H4 (cell line): ENCODE data around the gene AGAP5. TPM values are rescaled to one million over a fixed set of nuclear protein-coding genes. Genes with fewer than 3 reads are reported as not detected.
A peak's percentile ranks its signal among the peaks of the same experiment; 100 is the strongest.
"Not testable (repeated sequence)": the region's sequence is repeated elsewhere in the genome, so short reads cannot be mapped to it uniquely, and the experiment has no call there.

Experiments used
- DNase-seq: peaks from one replicate; pipeline ENCODE4 v3.0.0-alpha.2; 2015; ENCODE audit warnings: low spot score
- total RNA-seq: library from RNA; depleted of rRNA; stranded (reverse); fragments of >200 nt; shearing (Covaris generic); gene quantifications from 2 replicates; pipeline ENCODE4 v1.2.3, GENCODE V29; 2014; rRNA removed

AGAP5 gene
- total RNA-seq = 1.7 and 24.6 TPM in 2 replicates

DNA sequence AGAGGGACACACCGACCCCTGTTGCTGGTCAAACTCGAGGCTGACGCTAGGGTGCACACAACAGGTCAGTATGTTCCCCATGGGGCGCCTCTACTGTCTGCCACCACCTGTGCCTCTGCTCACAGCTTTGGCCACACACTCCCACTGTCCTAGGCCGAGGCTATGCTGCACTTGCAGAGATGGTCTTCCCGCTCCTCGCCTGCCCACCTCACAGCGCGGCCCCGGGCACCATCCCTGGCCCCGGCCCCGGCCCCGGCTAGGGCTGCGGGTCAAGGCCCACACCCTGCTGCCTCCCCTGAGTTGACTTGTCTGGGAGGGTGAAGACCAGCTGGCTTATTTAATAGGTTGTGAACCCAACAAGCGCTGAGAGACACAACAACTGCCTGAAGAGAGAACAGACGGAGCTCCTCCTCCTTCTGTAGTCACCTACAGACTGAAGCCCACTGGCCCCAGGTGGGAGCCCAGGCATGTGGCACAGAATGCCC lies at the start of gene AGAP5:
AGAP5 (minus strand) TSS at position 435 of the 485 bp plus-strand sequence; CDS start at position 81, 354 bp downstream.
- DNase-seq = not testable (repeated sequence)

DNA sequence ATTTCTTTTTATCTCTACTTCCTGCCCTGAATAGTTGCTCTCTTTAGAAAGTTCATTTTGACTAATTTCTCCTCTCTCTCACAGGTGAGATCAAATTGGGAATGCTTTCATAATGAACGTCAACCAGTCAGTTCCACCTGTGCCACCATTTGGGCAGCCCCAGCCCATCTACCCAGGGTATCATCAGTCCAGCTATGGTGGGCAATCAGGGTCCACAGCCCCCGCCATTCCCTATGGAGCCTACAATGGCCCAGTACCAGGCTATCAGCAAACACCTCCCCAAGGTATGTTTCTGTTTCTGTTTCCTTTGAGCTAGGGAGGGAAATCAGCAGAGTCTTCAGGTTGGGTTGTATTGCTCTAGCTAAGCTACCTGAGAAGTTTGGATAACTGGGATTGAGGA lies 48.8 kb upstream of the AGAP5 start:
- DNase-seq = no peak

DNA sequence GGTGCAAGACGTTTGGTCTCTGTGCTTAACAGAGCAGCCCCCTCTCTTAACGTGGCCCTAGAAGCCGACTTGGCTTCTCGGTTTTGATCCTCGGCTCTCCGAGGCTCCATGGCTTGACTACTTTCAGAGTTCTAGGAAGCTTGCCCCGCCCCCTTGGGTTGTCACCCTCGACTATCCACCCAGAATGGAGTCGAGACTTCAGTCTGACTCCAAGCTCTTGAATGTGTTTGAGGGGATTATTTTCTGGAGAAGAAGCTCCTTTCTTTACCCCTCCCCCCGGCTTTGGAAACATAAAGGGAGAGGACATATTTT lies 46.7 kb upstream of the AGAP5 start:
- DNase-seq = peak; percentile 32

DNA sequence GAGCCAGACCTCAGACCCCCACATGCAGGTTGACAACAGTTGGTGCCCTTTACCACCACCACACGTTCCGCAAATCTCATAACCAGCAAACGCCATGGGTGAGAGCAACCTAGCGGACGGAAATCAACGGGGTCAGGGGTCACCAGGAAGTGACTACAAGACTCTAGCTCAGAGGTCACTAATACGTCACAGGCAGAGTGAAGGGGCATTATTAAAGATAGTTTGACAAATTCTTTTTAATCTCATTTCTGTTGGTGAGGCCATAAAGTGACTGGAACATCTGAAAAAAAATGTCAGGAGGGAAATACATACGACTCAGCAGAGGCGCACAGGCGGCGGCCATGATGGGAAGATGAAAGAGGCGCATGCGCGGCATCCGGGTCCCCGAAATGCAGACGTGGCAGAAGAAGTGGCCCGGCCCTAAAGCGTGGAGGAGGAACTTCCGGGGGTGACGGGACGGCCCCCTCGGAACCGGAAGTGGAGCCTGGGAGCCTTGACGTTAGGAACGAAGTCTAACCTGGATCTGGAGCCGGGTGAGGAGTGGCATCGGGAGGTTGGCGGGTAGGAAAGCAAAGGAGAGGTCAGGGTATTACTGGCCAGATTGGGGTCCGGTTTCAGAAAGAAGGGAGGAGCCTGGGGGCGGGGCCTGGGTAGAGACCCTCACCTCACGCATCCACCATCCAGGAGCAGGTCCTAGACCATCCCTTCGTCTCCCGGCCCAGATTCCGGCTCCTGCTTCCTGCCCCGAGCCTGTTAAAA lies 46.2 kb upstream of the AGAP5 start, which contains the start of gene SEC24C:
SEC24C (plus strand) TSS at position 468 of the 759 bp plus-strand sequence. CDS start 2,461 bp downstream, outside the sequence.
- peak; percentile 93 for DNase-seq

DNA sequence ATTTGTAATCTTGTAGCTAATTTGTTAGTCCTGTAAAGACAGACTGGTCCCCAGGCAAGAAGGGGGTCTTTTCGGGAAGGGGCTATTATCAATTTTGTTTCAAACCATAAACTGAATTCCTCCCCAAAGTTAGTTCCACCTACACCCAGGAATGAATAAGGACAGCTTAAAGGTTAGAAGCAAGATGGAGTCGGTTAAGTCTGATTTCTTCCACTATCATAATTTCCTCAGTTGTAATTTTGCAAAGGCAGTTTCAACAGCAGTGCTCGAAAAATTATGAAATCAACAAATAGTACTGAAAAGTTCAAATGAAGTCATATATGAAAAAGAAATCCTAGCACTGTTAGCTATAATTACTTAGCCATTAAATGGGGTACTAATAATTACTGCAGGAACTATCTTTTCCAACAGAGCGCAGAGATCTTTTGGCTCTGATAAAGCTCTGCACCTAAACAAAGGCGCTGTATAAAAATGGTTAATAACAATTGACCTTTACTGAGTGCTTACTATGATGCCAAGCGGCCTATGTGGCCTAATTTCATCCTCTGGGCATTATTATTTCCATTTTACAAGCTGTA lies 45.5 kb upstream of the AGAP5 start:
- no peak for DNase-seq

DNA sequence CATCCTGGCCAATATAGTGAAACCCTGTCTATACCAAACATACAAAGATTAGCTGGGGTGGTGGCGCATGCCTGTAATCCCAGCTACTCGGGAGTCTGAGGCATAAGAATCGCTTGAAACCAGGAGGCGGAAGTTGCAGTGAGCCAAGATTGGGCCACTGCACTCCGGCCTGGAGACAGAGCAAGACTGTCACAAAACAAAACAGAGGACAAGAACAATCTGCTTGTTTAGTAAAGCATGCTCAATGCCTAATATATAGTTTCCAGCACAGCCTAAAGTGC lies 44.5 kb upstream of the AGAP5 start:
- no peak for DNase-seq

DNA sequence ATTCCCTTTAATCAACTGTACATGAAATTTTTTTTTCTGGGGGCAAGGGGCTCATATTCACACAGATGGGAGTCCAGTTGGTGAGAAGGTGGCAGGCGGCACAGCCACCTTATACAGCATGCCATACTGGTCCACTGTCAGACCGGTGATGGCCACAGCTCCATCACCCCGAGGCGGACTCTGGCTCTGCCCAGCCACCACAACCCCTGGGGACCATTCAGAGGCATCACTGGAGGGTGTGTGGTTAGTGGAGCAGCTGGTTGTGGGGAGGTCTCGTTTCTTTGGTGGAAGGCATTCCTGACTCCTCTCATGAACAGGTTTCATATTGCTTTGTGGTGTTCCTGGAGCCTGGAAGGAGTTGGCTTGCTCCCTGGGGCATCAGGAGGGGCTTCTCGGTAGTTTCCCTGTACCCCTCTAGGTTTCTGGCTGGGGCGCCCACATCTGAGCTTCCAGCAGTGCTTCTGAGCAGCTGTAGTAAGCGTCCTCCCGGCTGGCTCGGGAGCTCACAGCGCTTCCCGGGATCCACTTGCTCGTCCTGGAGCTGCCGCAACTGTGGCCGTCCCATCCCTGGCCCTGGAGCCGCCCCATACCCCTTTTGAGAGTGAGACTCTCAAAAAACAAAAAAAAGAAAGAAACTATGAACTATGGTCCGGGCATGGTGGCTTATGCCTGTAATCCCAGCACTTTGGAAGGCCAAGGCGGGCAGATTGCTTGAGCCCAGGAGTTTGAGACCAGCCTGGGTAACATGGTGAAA lies 42.8 kb upstream of the AGAP5 start:
- DNase-seq = not testable (repeated sequence)

DNA sequence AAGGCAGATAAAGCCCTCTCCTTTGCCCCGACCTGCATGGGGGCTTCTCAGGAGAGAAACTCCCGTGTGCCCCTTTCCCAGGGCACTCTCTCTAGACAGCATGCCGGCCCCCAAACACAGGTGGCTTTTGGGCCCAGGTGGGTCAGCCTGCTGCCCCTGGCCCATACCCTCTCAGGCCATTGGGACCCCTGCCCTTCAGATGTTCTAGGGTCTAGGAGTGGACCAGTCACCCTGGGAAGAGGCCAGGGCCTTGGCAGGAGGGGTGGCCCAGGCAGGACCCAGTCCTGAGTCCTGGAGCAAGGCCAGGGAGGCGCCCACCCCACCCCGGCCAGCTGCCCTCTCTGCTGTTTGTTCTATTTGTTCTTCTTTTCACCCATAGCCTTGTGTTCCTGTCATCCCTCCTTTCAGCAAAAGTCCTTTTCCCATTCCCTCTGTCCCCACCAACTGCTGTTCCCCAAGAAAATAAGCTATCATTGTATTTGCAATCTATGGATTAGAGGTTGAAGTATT lies 36.9 kb upstream of the AGAP5 start:
- DNase-seq = no peak

DNA sequence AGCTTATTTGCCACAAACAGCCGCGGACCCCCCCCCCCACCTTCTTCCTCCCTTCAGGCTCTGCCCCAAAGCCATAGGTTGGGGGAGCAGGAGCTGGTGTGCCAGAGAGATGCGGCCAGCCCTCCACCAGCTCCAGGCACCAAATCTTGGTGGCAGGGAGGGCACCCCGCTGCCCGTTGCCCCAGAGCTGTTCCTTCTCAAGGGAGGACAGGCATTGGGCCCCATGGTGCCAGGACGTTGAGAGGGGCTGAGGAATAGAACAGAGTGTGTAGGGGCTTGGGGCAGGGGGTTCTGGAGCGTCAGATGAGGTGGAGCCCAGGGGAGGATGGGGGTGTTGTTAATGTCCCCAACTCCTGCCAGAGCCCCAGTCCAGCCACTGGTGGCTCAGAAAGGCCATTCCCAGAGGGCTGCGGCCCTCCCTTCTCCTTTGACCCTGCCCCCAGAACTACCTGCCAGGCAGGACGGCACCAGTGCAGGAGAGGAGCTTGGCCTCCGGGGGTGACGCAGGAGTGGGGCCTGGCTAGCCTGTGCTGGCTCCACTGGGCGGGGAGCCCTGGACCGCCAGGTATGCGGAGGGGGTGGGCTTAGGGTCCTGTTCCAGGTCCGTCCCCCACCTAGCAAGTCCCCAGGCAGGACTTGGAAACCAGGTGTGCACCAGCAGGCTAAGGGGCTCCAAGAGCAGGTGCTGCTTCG lies 36.3 kb upstream of the AGAP5 start:
- DNase-seq = no peak

DNA sequence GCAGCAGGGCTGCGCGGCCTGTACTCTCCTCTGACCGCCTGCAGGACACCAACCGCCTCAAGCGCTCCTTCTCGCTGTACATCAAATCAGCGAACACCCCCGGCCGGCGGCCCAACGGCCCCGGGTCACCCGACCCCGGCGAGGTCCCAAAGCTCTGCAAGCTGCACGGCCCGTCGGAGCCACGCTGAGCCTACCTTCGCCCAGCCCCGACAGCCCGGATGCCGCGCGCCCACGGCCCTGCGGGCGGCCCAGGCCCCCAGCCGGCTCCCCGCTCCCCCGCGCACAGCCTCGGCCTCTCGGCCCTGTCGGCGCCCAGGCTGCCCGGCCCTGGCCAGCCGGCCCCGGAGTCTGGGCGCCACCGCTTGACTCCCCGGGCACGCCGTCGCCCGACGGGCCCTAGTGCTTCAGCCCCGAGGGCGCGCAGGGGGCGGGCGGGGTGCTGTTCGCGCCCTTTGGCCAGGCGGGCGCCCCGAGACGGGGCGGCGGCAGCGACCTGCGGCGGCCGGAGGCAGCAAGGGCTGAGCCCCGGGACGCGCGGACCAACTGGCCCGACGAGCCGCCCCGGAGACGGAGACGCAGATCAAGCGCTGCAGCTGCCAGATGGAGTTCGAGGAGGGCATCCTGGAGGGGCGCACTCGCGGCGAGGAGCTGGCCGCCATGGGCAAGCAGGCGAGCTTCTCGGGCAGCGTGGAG lies 35.2 kb upstream of the AGAP5 start:
- DNase-seq = no peak

DNA sequence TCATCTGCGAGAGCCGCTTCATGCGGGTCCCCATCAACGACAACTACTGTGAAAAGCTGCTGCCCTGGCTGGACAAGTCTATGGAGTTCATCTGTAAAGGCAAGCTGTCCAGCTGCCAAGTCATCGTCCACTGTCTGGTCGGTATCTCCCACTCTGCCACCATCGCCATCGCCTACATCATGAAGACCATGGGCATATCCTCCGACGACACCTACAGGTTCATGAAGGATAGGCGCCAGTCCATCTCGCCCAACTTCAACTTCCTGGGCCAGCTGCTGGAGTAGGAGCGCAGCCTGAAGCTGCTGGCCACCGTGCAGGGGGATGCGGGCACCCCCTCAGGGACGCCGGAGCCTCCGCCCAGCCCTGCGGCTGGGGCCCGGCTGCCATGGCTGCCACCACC lies 34.5 kb upstream of the AGAP5 start:
- no peak for DNase-seq

DNA sequence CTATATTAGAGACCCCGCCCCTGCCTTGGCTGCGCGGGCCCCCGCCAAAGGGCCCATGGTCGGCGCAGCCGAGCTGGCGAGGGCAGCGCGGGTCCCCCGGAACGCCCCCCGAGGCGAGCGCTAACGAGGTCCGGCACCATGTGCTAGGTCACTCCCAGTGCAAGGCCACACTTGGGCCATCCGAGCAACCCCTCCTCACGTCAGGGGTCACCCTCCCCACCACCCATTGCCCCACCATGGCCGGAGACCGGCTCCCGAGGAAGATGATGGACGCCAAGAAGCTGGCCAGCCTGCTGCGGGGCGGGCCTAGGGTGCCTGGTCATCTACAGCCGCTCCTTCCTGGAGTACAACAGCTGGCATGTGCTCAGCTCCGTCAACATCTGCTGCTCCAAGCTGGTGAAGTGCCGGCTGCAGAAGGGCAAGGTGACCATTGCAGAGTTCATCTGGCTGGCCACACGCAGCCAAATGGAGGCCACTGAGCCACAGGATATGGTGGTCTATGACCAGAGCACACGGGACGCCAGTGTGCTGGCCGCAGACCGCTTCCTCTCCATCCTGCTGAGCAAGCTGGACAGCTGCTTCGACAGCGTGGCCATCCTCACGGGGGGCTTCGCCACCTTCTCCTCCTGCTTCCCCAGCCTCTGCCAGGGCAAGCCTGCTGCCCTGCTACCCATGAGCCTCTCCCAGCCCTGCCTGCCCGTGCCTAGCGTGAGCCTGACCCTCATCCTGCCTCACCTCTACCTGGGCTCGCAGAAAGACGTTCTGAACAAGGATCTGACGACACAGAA lies 33.9 kb upstream of the AGAP5 start:
- no peak for DNase-seq

DNA sequence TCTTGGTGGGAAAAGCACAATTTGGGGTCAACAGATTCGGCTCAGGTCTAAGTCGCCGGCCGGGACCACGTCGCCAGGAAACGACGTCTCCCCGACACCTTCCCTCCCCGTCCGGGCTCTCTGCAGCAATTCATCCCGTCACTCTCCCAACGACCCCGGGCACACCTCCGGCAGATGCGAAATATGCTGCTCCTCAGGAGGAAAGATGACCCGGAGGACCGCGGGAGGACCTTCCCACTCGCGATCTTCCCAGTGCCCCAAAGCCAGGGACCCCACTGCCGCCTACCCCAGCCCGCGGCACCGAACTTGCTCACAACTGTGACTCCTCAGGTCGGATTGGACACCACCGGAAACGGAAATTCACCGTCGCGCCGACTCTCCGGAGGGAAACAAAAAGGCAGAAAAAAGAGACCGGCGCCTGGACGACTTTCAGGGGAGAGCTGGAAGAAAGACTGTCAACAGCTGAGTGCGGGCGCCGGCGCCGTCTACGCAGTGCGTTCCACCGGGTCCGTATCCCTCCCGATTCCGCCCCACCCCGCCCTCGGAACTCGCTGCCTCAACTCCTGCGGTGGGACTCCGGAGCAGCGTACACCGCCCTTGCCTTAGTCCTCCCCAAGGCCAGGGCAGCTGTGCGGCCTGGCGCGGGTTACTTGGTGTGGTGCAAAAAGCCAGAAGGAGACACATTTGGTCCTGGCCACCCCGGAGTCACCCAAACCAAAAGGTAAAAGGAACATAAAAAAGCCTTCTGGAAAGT lies 32.4 kb upstream of the AGAP5 start:
- DNase-seq = peak; percentile 69

DNA sequence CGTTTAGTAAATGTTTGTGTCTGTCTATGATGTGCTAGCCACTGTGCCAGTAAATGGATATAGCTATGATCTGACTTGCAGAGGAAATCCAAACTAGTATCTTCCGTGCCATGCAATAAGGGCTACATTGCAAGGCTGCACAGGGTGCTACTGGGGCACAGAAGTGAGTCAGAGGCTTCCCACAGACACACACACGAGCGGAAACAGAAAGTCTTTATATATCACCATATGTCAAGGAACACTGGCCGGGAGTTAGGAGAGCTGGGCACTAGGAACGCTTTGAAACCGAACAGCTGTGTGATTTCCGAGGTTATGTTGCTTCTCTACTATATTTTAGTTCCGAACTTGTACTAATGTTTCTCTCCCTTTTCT lies 31.9 kb upstream of the AGAP5 start:
- not testable (repeated sequence) for DNase-seq

DNA sequence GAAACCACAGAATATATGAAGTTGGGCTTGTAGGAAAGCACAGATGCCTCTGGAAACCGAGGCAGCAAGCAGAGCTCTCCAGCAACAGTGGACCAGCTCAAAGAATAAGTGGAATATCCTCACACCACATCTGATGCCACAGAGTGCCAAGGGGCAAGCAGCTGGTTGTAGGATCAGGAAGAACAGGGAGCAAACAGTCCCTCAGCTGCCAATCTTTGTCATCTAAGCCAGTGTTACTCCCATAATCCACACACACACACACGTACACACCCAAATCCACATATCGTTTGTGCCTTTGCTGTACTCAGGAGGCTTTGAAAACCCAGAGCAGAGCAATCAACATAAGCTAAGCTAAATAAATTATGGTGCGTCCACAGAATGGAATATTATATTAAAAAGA lies 25.6 kb upstream of the AGAP5 start:
- no peak for DNase-seq

DNA sequence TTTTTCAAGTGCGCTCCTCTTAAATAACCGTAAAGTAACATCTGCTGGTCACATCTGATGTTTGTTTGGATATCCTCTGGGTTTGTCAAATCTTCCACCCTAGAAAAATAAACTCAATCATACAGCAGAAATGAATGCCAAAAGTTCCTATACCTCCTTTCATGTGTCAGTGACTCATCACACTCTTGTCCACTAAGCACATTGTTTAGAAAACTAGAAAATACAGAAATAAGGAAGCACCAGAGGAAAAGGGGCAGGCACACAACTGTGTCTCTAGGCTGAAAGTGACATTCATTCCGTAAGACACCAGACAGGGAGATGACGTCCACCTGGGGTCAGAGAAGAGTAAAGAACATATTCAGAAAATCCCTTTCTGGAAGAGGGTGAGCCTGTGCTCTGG lies 22.7 kb upstream of the AGAP5 start:
- not testable (repeated sequence) for DNase-seq

DNA sequence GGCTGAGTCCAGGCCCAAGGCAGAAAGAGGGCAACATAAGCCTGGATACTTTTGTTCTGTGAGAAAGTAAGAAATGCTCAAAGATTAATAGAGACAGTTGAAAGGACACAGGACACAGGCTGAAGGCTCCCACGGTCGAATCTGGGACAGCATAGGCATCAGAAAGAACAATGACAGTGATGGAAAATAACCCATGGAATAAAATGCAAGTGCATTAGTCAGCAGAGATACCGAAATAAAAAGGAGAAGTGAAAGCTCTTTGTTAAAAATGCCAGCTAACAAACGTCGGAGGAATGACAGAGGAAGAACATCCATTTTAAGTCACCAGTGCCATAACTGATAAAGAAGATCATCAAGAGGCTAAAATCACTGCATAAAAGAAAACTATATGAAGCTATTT lies 19.6 kb upstream of the AGAP5 start:
- no peak for DNase-seq

DNA sequence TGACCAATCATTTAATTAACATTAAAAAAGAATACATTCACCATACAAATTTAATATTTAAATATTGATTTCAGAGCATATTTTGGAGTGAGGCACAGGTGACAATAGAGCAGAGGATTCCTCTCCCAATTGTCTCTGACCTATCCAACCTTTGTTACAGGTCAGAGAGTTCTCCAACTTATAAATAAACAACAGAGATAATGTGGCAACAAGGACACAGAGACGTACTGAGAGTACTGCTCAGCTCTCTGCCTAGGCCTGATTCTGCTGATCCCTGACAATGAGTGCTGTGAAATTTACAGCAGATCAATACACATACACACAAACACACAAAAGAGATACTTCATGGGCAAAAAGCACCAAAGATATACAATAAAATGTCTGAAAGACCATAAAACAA lies 18.3 kb upstream of the AGAP5 start:
- no peak for DNase-seq

DNA sequence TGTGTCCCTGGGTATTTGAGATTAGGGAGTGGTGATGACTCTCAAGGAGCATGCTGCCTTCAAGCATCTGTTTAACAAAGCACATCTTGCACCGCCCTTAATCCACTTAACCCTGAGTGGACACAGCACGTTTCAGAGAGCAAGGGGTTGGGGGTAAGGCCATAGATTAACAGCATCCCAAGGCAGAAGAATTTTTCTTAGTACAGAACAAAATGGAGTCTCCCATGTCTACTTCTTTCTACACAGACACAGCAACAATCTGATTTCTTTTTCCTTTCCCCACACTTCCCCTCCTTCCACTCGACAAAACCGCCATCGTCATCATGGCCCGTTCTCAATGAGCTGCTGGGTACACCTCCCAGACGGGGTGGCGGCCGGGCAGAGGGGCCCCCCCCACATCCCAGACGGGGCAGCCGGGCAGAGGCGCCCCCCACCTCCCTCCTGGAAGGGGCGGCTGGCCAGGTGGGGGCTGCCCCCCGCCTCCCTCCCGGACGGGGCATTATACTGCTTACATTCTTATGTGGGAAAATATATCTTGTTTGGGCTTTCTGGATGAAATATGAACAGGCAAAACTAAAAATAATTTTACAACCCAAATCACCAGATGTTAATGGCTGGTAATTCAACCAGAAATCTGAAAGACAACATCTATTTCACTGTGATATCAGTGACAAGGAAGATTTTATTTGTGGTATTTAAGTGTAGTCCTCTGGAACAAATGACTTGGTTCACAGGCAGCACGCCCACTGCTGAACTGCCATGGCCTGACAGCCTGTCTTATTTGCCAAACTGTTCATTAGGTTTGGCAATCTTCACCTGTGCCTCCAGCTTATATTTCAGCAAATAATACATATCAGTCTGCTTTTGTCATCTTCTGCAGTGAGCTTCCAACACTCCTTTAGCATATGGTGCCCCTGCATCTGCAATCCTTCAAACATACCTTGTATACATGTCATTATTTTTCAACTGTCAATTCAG lies 17.6 kb upstream of the AGAP5 start:
- DNase-seq = not testable (repeated sequence)
